Colonic mucosa (tissue), 4 donors: ENCODE measurements around the gene HDAC4. TPM values are rescaled to one million over a fixed set of nuclear protein-coding genes. Genes with fewer than 3 reads are reported as not detected.

Experiments
- DNase-seq: peaks from one replicate; pipeline ENCODE4 v3.0.0-alpha.2; 2020
- H3K27ac ChIP-seq: fragments of 200-600 bp; one replicate; pipeline ENCODE4 v1.8.0; 2021
- H3K27me3 ChIP-seq: fragments of 200-600 bp; one replicate; pipeline ENCODE4 v1.8.0; 2021
- H3K36me3 ChIP-seq: fragments of 200-600 bp; one replicate; pipeline ENCODE4 v1.8.0; 2021
- H3K4me1 ChIP-seq: fragments of 200-600 bp; one replicate; pipeline ENCODE4 v1.8.0; 2021; ENCODE audit warnings: mild to moderate bottlenecking
- H3K4me3 ChIP-seq: fragments of 200-600 bp; one replicate; pipeline ENCODE4 v1.8.0; 2021
- H3K9ac ChIP-seq, 2 donors: one replicate each; pipeline ENCODE4 v1.7.0; 2013; ENCODE audit warnings: control low read depth in 2 of 2, low read depth in 2 of 2, low read length in 2 of 2
- H3K9me3 ChIP-seq: fragments of 200-600 bp; one replicate; pipeline ENCODE4 v1.8.0; 2021
- CTCF ChIP-seq: fragments of 200-600 bp; IDR thresholded peaks from one replicate; pipeline ENCODE4 v1.8.0; 2022; ENCODE audit warnings: antibody characterized with exemption, mild to moderate bottlenecking
- intact Hi-C: fragments of 100-400 bp; cut with DNase I; formaldehyde crosslinking; loops from one replicate; pipeline ENCODE4 v1.14.1; 2022
- total RNA-seq, 2 donors: library from RNA; stranded (reverse); fragmentation: NEBNext Ultra II Directional in 1 of 2; extraction: Animal tissue kit (Norgen Biotek cat#: 25700) in 1 of 2; gene quantifications; one replicate each; pipeline ENCODE4 v1.2.1, GENCODE V29; 2021
- donor health status: healthy.
- donor health status: DM: no; HTN: no; CAD: no.
- donor health status: DM: no; HTN: no; CAD: no.

HDAC4 gene
- total RNA-seq, 2 donors from 2014 or later = 35.3 to 46.8 TPM

- no peak for DNase-seq
- Histone ChIP-seq H3K4me3 (no peak overlapping the region), H3K36me3 (no peaks in the 10 kb centered on the region), H3K9ac (no peak overlapping the region), H3K9me3 (no peaks in the 10 kb centered on the region), H3K27me3 (no peaks in the 10 kb centered on the region), H3K27ac (no peak overlapping the region), H3K4me1 (no peaks in the 10 kb centered on the region)
- TF ChIP-seq CTCF = no peak
- intact Hi-C loops = no loop called here
Measured at GRCh38 chr2:239021224-239021623, 379.6 kb downstream of the HDAC4 start.

DNA sequence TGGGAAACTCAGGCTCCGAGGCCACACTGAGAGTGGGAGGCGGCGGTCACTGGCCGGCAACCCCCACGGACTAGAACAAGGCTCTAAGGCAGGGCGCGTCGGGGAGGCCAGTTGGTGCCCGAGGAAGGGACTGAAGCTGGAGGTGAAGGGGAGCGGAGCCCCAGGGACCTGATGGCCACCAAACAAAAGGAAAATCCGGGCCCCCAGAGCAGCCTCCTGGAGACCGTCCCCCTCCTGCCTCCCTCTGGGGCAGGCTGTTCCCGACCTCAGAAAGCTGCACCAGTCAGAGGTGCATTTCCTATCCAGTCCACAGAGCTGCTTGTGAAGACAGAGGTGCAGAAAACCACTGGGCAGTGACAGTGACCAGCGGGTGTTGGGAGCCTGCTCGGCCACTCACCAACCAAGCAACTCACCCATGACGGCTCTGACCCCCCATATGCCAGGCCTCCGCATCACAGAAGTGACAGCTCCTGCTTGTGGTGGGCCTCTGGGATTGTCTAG, 380.2 kb downstream of the HDAC4 start:
- no peak overlapping the region for H3K27ac ChIP-seq
- intact Hi-C loops = no loop called here
- H3K4me3 ChIP-seq = no peak overlapping the region
- no peaks in the 10 kb centered on the region for H3K36me3 ChIP-seq
- no peak for TF ChIP-seq CTCF
- no peaks in the 10 kb centered on the region for H3K4me1 ChIP-seq
- H3K27me3 ChIP-seq = no peaks in the 10 kb centered on the region
- H3K9ac ChIP-seq = no peak overlapping the region
- no peak for DNase-seq
- H3K9me3 ChIP-seq = no peaks in the 10 kb centered on the region

GRCh38 chr2:239019183-239019581, 381.6 kb downstream of the HDAC4 start:
- H3K27ac ChIP-seq = no peak overlapping the region
- no peak for DNase-seq
- no peak overlapping the region for H3K4me3 ChIP-seq
- no peaks in the 10 kb centered on the region for H3K36me3 ChIP-seq
- H3K9ac ChIP-seq = no peak overlapping the region
- intact Hi-C loops = no loop called here
- no peak for TF ChIP-seq CTCF
- H3K9me3 ChIP-seq = no peaks in the 10 kb centered on the region
- no peaks in the 10 kb centered on the region for H3K27me3 ChIP-seq
- H3K4me1 ChIP-seq = no peaks in the 10 kb centered on the region

- DNase-seq = no peak
- Histone ChIP-seq H3K4me1 (no peaks in the 10 kb centered on the region), H3K36me3 (no peaks in the 10 kb centered on the region), H3K9me3 (no peaks in the 10 kb centered on the region), H3K27ac (no peak overlapping the region), H3K9ac (no peak overlapping the region), H3K27me3 (no peaks in the 10 kb centered on the region), H3K4me3 (no peak overlapping the region)
- intact Hi-C loops = no loop called here
- TF ChIP-seq CTCF = no peak
Measured at GRCh38 chr2:239018271-239019182, 382.3 kb downstream of the HDAC4 start.

DNA sequence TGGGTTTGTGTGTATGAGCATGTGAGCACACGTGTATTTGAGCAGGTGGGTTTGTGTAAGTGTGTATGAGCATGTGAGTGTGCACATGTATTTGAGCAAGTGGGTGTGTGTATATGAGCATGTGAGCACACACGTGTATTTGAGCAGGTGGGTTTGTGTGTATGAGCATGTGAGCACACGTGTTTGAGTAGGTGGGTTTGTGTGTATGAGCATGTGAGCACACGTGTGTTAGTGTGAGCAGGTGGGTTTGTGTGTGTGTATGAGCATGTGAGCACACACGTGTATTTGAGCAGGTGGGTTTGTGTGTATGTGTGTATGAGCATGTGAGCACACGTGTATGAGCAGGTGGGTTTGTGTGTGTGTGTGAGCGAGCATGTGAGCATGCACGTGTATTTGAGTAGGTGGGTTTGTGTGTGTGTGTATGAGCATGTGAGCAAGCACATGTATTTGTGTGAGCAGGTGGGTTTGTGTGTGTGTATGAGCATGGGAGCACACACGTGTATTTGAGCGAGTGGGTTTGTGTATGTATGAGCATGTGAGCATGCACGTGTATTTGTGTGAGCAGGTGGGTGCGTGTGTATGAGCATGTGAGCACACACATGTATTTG, 383.2 kb downstream of the HDAC4 start:
- H3K9me3 ChIP-seq = no peaks in the 10 kb centered on the region
- no peak overlapping the region for H3K4me3 ChIP-seq
- H3K27me3 ChIP-seq = no peaks in the 10 kb centered on the region
- no peak for DNase-seq
- H3K4me1 ChIP-seq = no peaks in the 10 kb centered on the region
- H3K36me3 ChIP-seq = no peaks in the 10 kb centered on the region
- no peak for TF ChIP-seq CTCF
- H3K9ac ChIP-seq = no peak overlapping the region
- intact Hi-C loops = no loop called here
- H3K27ac ChIP-seq = no peak overlapping the region
